HepG2 (cell line): ENCODE data around the gene LLGL2. TPM values are rescaled to one million over a fixed set of nuclear protein-coding genes. Genes with fewer than 3 reads are reported as not detected.

Experiments
- ETV5 ChIP-seq: IDR thresholded peaks from 2 replicates; pipeline ENCODE4 v1.6.1; 2018; ENCODE audit warnings: missing biosample characterization, missing genetic modification reagents, inconsistent platforms, borderline replicate concordance
- FOXK1 ChIP-seq: sonication (generic); formaldehyde crosslinking; IDR thresholded peaks from 2 replicates; pipeline ENCODE4 v1.4.0; 2020; ENCODE audit warnings: low read depth, missing genetic modification reagents, borderline replicate concordance
- GZF1 ChIP-seq: sonication (generic); formaldehyde crosslinking; IDR thresholded peaks from 2 replicates; pipeline ENCODE4 v1.5.1; 2020; ENCODE audit warnings: mild to moderate bottlenecking, missing genetic modification reagents
- HNRNPLL ChIP-seq: fragments of 200-400 bp; formaldehyde crosslinking; IDR thresholded peaks from 2 replicates; pipeline ENCODE4 v1.6.1; 2017; ENCODE audit warnings: mild to moderate bottlenecking, low read depth, low read length; ENCODE audit not compliant: poor library complexity, severe bottlenecking
- HNRNPUL1 ChIP-seq: fragments of 200-400 bp; formaldehyde crosslinking; IDR thresholded peaks from 2 replicates; pipeline ENCODE4 v1.6.1; 2017; ENCODE audit warnings: low read depth, mild to moderate bottlenecking, low read length, moderate library complexity
- HOXA9 ChIP-seq: sonication (generic); formaldehyde crosslinking; IDR thresholded peaks from 2 replicates; pipeline ENCODE4 v1.8.1; 2022; ENCODE audit warnings: missing genetic modification reagents, mild to moderate bottlenecking, moderate library complexity, borderline replicate concordance
- MIER2 ChIP-seq: IDR thresholded peaks from 2 replicates; pipeline ENCODE4 v1.6.1; 2016; ENCODE audit warnings: missing biosample characterization, missing genetic modification reagents
- NAIF1 ChIP-seq: sonication (generic); formaldehyde crosslinking; IDR thresholded peaks from 2 replicates; pipeline ENCODE4 v1.5.0; 2020; ENCODE audit warnings: mild to moderate bottlenecking, missing genetic modification reagents, borderline replicate concordance
- SMYD3 ChIP-seq: sonication (generic); formaldehyde crosslinking; IDR thresholded peaks from 2 replicates; pipeline ENCODE4 v1.8.1; 2023; ENCODE audit warnings: mild to moderate bottlenecking, missing genetic modification reagents
- SP4 ChIP-seq: sonication (generic); formaldehyde crosslinking; IDR thresholded peaks from 2 replicates; pipeline ENCODE4 v1.8.1; 2023; ENCODE audit warnings: mild to moderate bottlenecking, missing genetic modification reagents
- SSRP1 ChIP-seq: IDR thresholded peaks from 2 replicates; pipeline ENCODE4 v1.6.1; 2016; ENCODE audit warnings: control low read depth
- ZC3H13 ChIP-seq: sonication (generic); formaldehyde crosslinking; IDR thresholded peaks from 2 replicates; pipeline ENCODE4 v1.8.1; 2023; ENCODE audit warnings: mild to moderate bottlenecking, missing genetic modification reagents, moderate library complexity
- ZNF282 ChIP-seq: fragments of 450-650 bp; IDR thresholded peaks from 2 replicates; pipeline ENCODE4 v1.6.1; 2018; ENCODE audit not compliant: partially characterized antibody
- ZNF484 ChIP-seq: sonication (generic); formaldehyde crosslinking; IDR thresholded peaks from 2 replicates; pipeline ENCODE4 v1.5.1; 2020; ENCODE audit warnings: mild to moderate bottlenecking, low read depth, missing genetic modification reagents, borderline replicate concordance
- ZNF546 ChIP-seq: sonication (generic); formaldehyde crosslinking; conservative IDR thresholded peaks from 2 replicates; pipeline ENCODE4 v1.8.1; 2023; ENCODE audit warnings: mild to moderate bottlenecking, missing genetic modification reagents
- ZNF552 ChIP-seq: sonication (generic); formaldehyde crosslinking; IDR thresholded peaks from 2 replicates; pipeline ENCODE4 v1.9.0; 2022; ENCODE audit warnings: missing genetic modification reagents, mild to moderate bottlenecking, borderline replicate concordance
- ZNF557 ChIP-seq: sonication (generic); formaldehyde crosslinking; IDR thresholded peaks from 2 replicates; pipeline ENCODE4 v1.4.0; 2020; ENCODE audit warnings: missing genetic modification reagents
- ZNF589 ChIP-seq: sonication (generic); formaldehyde crosslinking; conservative IDR thresholded peaks from 2 replicates; pipeline ENCODE4 v1.8.0; 2022; ENCODE audit warnings: mild to moderate bottlenecking, moderate library complexity, missing genetic modification reagents
- ZNF674 ChIP-seq: sonication (generic); formaldehyde crosslinking; IDR thresholded peaks from 2 replicates; pipeline ENCODE4 v1.5.0; 2020; ENCODE audit warnings: low read depth, mild to moderate bottlenecking, missing genetic modification reagents
- ZNF879 ChIP-seq: sonication (generic); formaldehyde crosslinking; IDR thresholded peaks from 2 replicates; pipeline ENCODE4 v1.8.1; 2023; ENCODE audit warnings: missing genetic modification reagents
- polyA plus RNA-seq, 8 experiments: library from polyadenylated mRNA; depleted of rRNA in 3 of 8; stranded (reverse) in 7 of 8; unstranded in 1 of 8; fragments of >200 nt; fragmentation: Illumina TruSeq in 4 of 8; extraction: Trizol in 4 of 8; gene quantifications; 2 replicates each; pipeline versions ENCODE4 v1.2.1 to v1.2.3, GENCODE V29; 2011 to 2016; ENCODE audit warnings: low read depth in 4 of 8, missing spikeins in 1 of 8, mixed read lengths in 1 of 8; ENCODE audit not compliant: insufficient read depth in 1 of 8
- total RNA-seq, 5 experiments: library from RNA; depleted of rRNA; stranded (reverse); fragments of >200 nt; fragmentation: Illumina TruSeq; extraction: Trizol; gene quantifications; 2 replicates each; pipeline ENCODE4 v1.2.3, GENCODE V29; 2016; ENCODE audit warnings: low read depth in 1 of 5
- TF ChIP-seq, protein P1 (sequence below): sonication (generic); formaldehyde crosslinking; IDR thresholded peaks from 2 replicates; pipeline ENCODE4 v1.8.0; 2022; ENCODE audit warnings: missing genetic modification reagents, mild to moderate bottlenecking, moderate library complexity, borderline replicate concordance
- TF ChIP-seq, protein P2 (sequence below): sonication (generic); formaldehyde crosslinking; IDR thresholded peaks from 2 replicates; pipeline ENCODE4 v1.4.0; 2020; ENCODE audit warnings: missing genetic modification reagents
- TF ChIP-seq, protein P3 (sequence below): sonication (generic); formaldehyde crosslinking; conservative IDR thresholded peaks from 2 replicates; pipeline ENCODE4 v1.8.0; 2022; ENCODE audit warnings: missing genetic modification reagents
- TF ChIP-seq, protein P4 (sequence below): sonication (generic); formaldehyde crosslinking; IDR thresholded peaks from 2 replicates; pipeline ENCODE4 v1.5.0; 2020; ENCODE audit warnings: missing genetic modification reagents, mild to moderate bottlenecking, borderline replicate concordance

Gene LLGL2
- total and polyA plus RNA-seq, 2 of the 13 experiments (the other 11 are each of a cell fraction or from before 2014, with no cell fraction given) = 83.0 to 86.7 TPM

DNA sequence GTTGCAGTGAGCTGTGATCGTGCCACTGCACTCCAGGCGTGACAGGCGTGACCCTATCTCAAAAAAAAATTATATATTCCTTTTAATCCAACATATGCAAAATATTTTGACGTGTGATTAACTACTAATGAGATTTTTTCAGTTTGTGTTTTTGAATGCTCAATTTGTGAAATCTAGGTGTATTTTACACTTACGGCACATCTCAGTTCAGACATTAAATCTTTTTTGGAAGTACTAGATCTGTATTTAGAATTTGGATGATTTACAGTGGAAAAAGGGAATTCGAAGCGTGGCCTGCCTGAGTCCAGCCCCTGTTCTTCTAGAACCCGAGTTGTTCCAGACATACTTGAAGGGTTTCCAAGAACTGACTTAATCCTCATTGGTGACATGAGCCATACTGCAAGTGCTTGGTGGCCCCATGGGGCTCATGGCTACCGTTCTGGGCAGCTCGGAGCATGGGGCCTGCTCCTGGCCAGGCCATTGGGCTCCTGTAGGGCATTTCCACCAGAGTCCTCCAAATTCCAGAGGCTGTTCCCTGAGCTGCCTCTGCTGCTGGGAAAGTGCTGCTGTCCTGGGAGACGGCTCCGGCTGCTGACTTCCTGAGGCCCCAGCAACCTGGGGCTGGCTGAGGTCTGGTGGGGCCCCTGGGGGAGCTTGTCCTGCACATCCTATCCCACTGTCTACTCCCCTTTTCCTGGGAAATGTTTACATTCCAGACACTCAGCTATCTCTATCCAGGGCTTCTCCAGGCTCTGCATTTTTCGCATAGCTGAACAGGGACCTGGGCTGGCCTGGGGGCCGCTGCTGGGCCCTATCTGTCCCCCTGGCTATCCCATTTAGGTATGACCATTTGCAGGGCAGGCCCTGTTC is 27.2 kb downstream of the LLGL2 start (continued):
- no peak for TF ChIP-seq ZNF557 (CRISPR knock-in tag)
- TF ChIP-seq ZNF282 = no peak
- no peak for TF ChIP-seq FOXK1 (CRISPR knock-in tag)
- no peak for TF ChIP-seq ZNF484
- TF ChIP-seq GZF1 (CRISPR knock-in tag) = no peak
- TF ChIP-seq HNRNPLL = no peak
- TF ChIP-seq, protein P1, sequence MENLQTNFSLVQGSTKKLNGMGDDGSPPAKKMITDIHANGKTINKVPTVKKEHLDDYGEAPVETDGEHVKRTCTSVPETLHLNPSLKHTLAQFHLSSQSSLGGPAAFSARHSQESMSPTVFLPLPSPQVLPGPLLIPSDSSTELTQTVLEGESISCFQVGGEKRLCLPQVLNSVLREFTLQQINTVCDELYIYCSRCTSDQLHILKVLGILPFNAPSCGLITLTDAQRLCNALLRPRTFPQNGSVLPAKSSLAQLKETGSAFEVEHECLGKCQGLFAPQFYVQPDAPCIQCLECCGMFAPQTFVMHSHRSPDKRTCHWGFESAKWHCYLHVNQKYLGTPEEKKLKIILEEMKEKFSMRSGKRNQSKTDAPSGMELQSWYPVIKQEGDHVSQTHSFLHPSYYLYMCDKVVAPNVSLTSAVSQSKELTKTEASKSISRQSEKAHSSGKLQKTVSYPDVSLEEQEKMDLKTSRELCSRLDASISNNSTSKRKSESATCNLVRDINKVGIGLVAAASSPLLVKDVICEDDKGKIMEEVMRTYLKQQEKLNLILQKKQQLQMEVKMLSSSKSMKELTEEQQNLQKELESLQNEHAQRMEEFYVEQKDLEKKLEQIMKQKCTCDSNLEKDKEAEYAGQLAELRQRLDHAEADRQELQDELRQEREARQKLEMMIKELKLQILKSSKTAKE (CRISPR knock-in tag) = peak; percentile 78
- TF ChIP-seq ZNF552 (CRISPR knock-in tag) = no peak; the same call in 1 of the 2 replicates
- no peak; the same call in 1 of the 2 replicates for TF ChIP-seq MIER2 (CRISPR knock-in tag)
- TF ChIP-seq, protein P2, sequence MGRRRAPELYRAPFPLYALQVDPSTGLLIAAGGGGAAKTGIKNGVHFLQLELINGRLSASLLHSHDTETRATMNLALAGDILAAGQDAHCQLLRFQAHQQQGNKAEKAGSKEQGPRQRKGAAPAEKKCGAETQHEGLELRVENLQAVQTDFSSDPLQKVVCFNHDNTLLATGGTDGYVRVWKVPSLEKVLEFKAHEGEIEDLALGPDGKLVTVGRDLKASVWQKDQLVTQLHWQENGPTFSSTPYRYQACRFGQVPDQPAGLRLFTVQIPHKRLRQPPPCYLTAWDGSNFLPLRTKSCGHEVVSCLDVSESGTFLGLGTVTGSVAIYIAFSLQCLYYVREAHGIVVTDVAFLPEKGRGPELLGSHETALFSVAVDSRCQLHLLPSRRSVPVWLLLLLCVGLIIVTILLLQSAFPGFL (CRISPR knock-in tag) = no peak
- no peak for TF ChIP-seq HNRNPUL1
- TF ChIP-seq SSRP1 (CRISPR knock-in tag) = no peak
- TF ChIP-seq ZC3H13 (CRISPR knock-in tag) = no peak
- no peak for TF ChIP-seq SMYD3
- TF ChIP-seq NAIF1 (CRISPR knock-in tag) = no peak
- no peak for TF ChIP-seq ZNF674
- TF ChIP-seq ZNF546 (CRISPR knock-in tag) = no peak
- TF ChIP-seq ZNF879 (CRISPR knock-in tag) = no peak
- TF ChIP-seq ETV5 (CRISPR knock-in tag) = peak; percentile 87
- no peak; the same call in 1 of the 2 replicates for TF ChIP-seq SP4 (CRISPR knock-in tag)
- TF ChIP-seq HOXA9 (CRISPR knock-in tag) = no peak
- TF ChIP-seq ZNF589 (CRISPR knock-in tag) = no peak
- TF ChIP-seq, protein P3, sequence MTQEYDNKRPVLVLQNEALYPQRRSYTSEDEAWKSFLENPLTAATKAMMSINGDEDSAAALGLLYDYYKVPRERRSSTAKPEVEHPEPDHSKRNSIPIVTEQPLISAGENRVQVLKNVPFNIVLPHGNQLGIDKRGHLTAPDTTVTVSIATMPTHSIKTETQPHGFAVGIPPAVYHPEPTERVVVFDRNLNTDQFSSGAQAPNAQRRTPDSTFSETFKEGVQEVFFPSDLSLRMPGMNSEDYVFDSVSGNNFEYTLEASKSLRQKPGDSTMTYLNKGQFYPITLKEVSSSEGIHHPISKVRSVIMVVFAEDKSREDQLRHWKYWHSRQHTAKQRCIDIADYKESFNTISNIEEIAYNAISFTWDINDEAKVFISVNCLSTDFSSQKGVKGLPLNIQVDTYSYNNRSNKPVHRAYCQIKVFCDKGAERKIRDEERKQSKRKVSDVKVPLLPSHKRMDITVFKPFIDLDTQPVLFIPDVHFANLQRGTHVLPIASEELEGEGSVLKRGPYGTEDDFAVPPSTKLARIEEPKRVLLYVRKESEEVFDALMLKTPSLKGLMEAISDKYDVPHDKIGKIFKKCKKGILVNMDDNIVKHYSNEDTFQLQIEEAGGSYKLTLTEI (CRISPR knock-in tag) = no peak
- TF ChIP-seq, protein P4, sequence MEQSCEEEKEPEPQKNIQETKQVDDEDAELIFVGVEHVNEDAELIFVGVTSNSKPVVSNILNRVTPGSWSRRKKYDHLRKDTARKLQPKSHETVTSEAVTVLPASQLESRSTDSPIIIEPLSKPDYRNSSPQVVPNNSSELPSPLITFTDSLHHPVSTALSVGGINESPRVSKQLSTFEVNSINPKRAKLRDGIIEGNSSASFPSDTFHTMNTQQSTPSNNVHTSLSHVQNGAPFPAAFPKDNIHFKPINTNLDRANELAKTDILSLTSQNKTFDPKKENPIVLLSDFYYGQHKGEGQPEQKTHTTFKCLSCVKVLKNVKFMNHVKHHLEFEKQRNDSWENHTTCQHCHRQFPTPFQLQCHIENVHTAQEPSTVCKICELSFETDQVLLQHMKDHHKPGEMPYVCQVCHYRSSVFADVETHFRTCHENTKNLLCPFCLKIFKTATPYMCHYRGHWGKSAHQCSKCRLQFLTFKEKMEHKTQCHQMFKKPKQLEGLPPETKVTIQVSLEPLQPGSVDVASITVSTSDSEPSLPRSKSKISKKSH = no peak
